HEK293T (cell line): ENCODE results near the gene CEBPG.
A peak's percentile ranks its signal among the peaks of the same experiment; 100 is the strongest.

Source experiments
- CTCF ChIA-PET: fragments of 350-600 bp; formaldehyde crosslinking; extraction: SDS; loops from one replicate; lab custom pipeline; 2021; ENCODE audit warnings: antibody characterized with exemption, inconsistent platforms; lab: Yijun Ruan, JAX
- POLR2A ChIA-PET: fragments of 350-600 bp; formaldehyde crosslinking; extraction: SDS; loops from one replicate; lab custom pipeline; 2020; ENCODE audit warnings: antibody characterized with exemption, inconsistent platforms; lab: Yijun Ruan, JAX
- DNase-seq: peaks from one replicate; pipeline ENCODE4 v3.0.0; 2012; ENCODE audit warnings: mixed read lengths; ENCODE audit errors: extremely low spot score
- ARNT ChIP-seq: fragments of 450-650 bp; IDR thresholded peaks from 2 replicates; pipeline ENCODE4 v1.6.1; 2017; ENCODE audit warnings: mild to moderate bottlenecking
- BHLHE40 ChIP-seq: fragments of 450-650 bp; IDR thresholded peaks from 2 replicates; pipeline ENCODE4 v1.6.1; 2016; ENCODE audit warnings: mild to moderate bottlenecking, moderate library complexity, borderline replicate concordance
- CTBP1 ChIP-seq: fragments of 450-650 bp; IDR thresholded peaks from 2 replicates; pipeline ENCODE4 v1.6.1; 2016; ENCODE audit warnings: borderline replicate concordance
- ELF4 ChIP-seq: fragments of 450-650 bp; IDR thresholded peaks from 2 replicates; pipeline ENCODE4 v1.6.1; 2017; ENCODE audit warnings: antibody characterized with exemption
- FOXA1 ChIP-seq: fragments of 450-650 bp; IDR thresholded peaks from 2 replicates; pipeline ENCODE4 v1.6.1; 2016; ENCODE audit warnings: mild to moderate bottlenecking
- FOXK2 ChIP-seq: fragments of 450-650 bp; IDR thresholded peaks from 2 replicates; pipeline ENCODE4 v1.6.1; 2016; ENCODE audit warnings: mild to moderate bottlenecking
- FOXM1 ChIP-seq: fragments of 450-650 bp; IDR thresholded peaks from 2 replicates; pipeline ENCODE4 v1.6.1; 2017; ENCODE audit warnings: mild to moderate bottlenecking, borderline replicate concordance
- HDGF ChIP-seq: fragments of 450-650 bp; IDR thresholded peaks from 2 replicates; pipeline ENCODE4 v1.6.1; 2017; ENCODE audit warnings: antibody characterized with exemption, borderline replicate concordance
- L3MBTL2 ChIP-seq: fragments of 450-650 bp; conservative IDR thresholded peaks from 2 replicates; pipeline ENCODE4 v1.6.1; 2016; ENCODE audit warnings: mild to moderate bottlenecking
- LEF1 ChIP-seq: fragments of 450-650 bp; IDR thresholded peaks from 2 replicates; pipeline ENCODE4 v1.6.1; 2017; ENCODE audit warnings: mild to moderate bottlenecking, borderline replicate concordance
- NFRKB ChIP-seq: fragments of 450-650 bp; IDR thresholded peaks from 2 replicates; pipeline ENCODE4 v1.6.1; 2016; ENCODE audit warnings: mild to moderate bottlenecking, moderate library complexity
- PKNOX1 ChIP-seq: fragments of 450-650 bp; IDR thresholded peaks from 2 replicates; pipeline ENCODE4 v1.6.1; 2016
- SP1 ChIP-seq: fragments of 450-650 bp; IDR thresholded peaks from 2 replicates; pipeline ENCODE4 v1.6.1; 2017
- SUZ12 ChIP-seq: fragments of 450-650 bp; IDR thresholded peaks from 2 replicates; pipeline ENCODE4 v1.6.1; 2016; ENCODE audit warnings: mild to moderate bottlenecking
- TARDBP ChIP-seq: fragments of 450-650 bp; IDR thresholded peaks from 2 replicates; pipeline ENCODE4 v1.6.1; 2016
- ZNF384 ChIP-seq: fragments of 450-650 bp; IDR thresholded peaks from 2 replicates; pipeline ENCODE4 v1.6.1; 2016

The CEBPG gene

GRCh38 chr19:33413868-33414666 is 40.6 kb downstream of the CEBPG start:
- CTCF ChIA-PET: interaction anchor here (0.6 to 1.0 kb wide), 2 partner anchors 17 to 358 kb away, joined by 3 read pairs; no protein-coding TSS in a partner anchor
- POLR2A ChIA-PET: no interaction called here
- TF ChIP-seq SUZ12 (no peak), CTBP1 (no peak), NFRKB (no peak), FOXA1 (no peak), FOXM1 (no peak), ZNF384 (no peak), BHLHE40 (no peak), HDGF (no peak), TARDBP (no peak), PKNOX1 (no peak), LEF1 (no peak), L3MBTL2 (no peak), SP1 (no peak), FOXK2 (no peak), ELF4 (no peak), ARNT (no peak)

GRCh38 chr19:33414667-33415605 is 41.4 kb downstream of the CEBPG start:
- TF ChIP-seq CTBP1 (no peak), ELF4 (no peak), FOXK2 (no peak), TARDBP (no peak), FOXA1 (no peak), BHLHE40 (no peak), ZNF384 (no peak), NFRKB (no peak), ARNT (no peak), HDGF (no peak), SUZ12 (no peak), LEF1 (no peak), FOXM1 (no peak), PKNOX1 (no peak), SP1 (no peak), L3MBTL2 (no peak)
- ChIA-PET CTCF (interaction anchor here (1.0 kb wide), 1 partner anchor 16 kb away, joined by 3 read pairs; no protein-coding TSS in a partner anchor), POLR2A (no interaction called here)
- no peak for DNase-seq

More at GRCh38 chr19:33413868-33414666, 40.6 kb downstream of the CEBPG start:
- DNase-seq: no peak

GRCh38 chr19:33416307-33417215 is 43.1 kb downstream of the CEBPG start:
- POLR2A ChIA-PET: interaction anchor here (1.4 kb wide), 1 partner anchor 114 kb away, joined by 4 read pairs; the partner anchor contains the start of gene CEBPA
- DNase-seq: peak; percentile 85
- CTCF ChIA-PET: interaction anchor here (0.6 to 1.2 kb wide), 9 partner anchors 14 to 859 kb away, joined by 3 to 8 read pairs (median 3); no protein-coding TSS in a partner anchor
- TF ChIP-seq PKNOX1: peak; percentile 49
- TF ChIP-seq SUZ12: no peak

GRCh38 chr19:33417751-33418150 is 44.2 kb downstream of the CEBPG start:
- no peak for DNase-seq
- ChIA-PET POLR2A (no interaction called here), CTCF (interaction anchor here (0.6 to 1.7 kb wide), 3 partner anchors 182 to 578 kb away, joined by 3 to 5 read pairs (median 3); no protein-coding TSS in a partner anchor)
- TF ChIP-seq ELF4: no peak
- TF ChIP-seq ZNF384: no peak
- TF ChIP-seq FOXA1: no peak
- TF ChIP-seq LEF1: no peak
- no peak for TF ChIP-seq NFRKB
- no peak for TF ChIP-seq CTBP1
- TF ChIP-seq TARDBP: no peak
- TF ChIP-seq BHLHE40: no peak
- no peak for TF ChIP-seq FOXM1
- TF ChIP-seq SP1: no peak
- no peak for TF ChIP-seq PKNOX1
- TF ChIP-seq L3MBTL2: no peak
- no peak for TF ChIP-seq HDGF
- TF ChIP-seq ARNT: no peak
- TF ChIP-seq SUZ12: no peak
